Colon (tissue), 2 donors: ENCODE data around the gene PAF1.

Source experiments
- FAIRE-seq: peaks from 2 replicates; lab custom pipeline; 2012; peaks lifted over from hg19 to GRCh38; lab: Jason Lieb, UNC
- donor health status: control.
- donor health status: control.

Gene PAF1

GRCh38 chr19:39416152-39417120 is 25.5 kb upstream of the PAF1 start:
- no peak for FAIRE-seq

DNA sequence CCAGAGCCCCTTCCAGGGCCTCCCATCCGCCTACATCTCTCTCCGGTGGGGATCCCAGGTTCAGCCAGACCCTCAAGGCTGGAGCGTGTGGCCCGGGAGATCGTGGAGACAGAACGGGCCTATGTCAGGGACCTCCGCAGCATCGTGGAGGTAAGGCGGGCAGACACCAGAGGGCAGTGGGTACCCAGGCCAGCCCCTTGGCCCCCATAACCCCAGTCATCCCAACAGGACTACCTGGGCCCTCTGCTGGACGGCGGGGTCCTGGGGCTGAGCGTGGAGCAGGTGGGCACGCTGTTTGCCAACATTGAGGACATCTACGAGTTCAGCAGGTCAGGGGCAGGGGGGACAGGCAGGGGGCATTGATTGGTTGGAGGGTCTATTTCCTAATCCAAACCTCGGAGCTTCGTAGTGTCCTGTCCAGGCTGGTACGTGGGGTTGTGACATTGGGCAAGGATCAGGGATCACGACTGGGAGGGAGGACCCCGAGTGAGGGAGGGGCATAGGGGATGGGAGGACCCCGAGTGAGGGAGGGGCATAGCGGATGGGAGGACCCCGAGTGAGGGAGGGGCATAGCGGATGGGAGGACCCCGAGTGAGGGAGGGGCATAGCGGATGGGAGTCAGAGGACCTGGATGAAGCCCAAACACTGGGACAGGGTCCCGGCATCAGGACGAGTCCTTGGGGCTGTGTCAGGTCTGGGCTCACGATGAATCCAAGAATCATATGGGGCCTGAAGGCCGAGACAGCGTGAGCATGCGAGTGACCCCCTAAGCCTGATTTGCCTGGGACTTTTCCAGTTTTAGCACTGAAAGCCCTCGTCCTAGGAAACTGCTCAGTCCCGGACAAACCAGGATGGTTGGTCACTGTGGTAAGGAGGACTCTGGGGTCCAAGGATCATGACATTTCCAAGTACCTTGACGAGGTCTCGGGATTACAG is 24.5 kb upstream of the PAF1 start:
- no peak for FAIRE-seq

- FAIRE-seq, result no peak
Measured at GRCh38 chr19:39413911-39414608, 23.2 kb upstream of the PAF1 start.

DNA sequence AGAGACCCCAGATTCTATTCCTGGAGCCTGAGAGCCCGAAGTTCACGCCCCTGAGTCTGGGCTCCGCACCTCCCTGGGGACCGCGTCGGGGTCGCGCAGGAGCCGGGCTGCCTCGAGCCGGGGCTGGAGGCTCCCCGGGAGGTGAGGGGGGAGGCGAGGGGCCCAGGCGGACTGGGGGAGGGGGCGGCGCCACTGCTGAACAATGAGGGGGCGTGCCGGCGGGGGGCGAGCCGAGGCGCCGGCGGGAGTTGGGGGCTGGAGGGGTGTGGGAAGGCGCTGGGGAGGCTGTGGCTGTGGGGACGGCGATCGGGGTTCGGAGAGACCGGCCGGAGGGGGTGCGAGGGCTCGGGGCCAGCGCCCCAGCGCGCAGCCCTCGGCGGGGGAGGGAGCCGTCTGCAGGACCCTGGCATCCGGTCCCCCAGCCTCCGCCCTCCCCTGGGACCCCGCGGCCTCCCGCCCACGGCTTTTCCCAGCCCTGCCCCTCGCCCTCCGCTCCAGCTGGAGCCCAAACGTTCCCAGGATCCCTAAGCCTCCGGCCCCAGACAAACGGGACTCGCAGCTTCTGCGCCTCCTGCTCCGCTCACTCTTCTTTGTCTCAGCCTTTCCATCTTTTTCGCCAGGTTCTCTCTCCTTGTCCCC is 22.5 kb upstream of the PAF1 start:
- no peak for FAIRE-seq

DNA sequence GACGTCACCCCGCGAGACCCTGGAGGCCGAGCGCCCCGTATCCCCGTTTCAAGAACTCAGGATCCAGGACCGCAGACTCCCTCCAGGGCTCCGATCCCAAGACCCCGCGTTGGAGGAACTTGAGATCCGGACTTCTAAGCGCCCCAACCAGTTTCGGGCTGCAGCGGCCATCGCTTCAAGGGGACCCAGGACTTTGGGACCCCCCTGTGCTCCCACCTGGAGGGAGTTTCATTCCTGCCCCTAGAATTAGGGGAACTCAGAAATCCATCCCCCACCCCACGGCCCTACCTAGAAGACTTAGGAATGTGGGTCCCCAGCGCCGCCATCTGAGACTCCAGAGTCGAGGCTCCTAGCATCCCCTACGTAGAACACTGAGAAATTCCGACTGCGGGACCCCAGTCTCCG is 22.0 kb upstream of the PAF1 start:
- no peak for FAIRE-seq

GRCh38 chr19:39412100-39412866 is 21.4 kb upstream of the PAF1 start, which contains the start of gene PLEKHG2:
PLEKHG2 (plus strand) TSS chr19:39412669; CDS start chr19:39414087, 1,418 bp downstream.
- peak; percentile 87 for FAIRE-seq

GRCh38 chr19:39411832-39412099 is 20.9 kb upstream of the PAF1 start:
- FAIRE-seq, result no peak

- no peak for FAIRE-seq
Measured at GRCh38 chr19:39411081-39411831, 20.4 kb upstream of the PAF1 start.

- no peak for FAIRE-seq
Measured at GRCh38 chr19:39410831-39411080, 19.9 kb upstream of the PAF1 start.

DNA sequence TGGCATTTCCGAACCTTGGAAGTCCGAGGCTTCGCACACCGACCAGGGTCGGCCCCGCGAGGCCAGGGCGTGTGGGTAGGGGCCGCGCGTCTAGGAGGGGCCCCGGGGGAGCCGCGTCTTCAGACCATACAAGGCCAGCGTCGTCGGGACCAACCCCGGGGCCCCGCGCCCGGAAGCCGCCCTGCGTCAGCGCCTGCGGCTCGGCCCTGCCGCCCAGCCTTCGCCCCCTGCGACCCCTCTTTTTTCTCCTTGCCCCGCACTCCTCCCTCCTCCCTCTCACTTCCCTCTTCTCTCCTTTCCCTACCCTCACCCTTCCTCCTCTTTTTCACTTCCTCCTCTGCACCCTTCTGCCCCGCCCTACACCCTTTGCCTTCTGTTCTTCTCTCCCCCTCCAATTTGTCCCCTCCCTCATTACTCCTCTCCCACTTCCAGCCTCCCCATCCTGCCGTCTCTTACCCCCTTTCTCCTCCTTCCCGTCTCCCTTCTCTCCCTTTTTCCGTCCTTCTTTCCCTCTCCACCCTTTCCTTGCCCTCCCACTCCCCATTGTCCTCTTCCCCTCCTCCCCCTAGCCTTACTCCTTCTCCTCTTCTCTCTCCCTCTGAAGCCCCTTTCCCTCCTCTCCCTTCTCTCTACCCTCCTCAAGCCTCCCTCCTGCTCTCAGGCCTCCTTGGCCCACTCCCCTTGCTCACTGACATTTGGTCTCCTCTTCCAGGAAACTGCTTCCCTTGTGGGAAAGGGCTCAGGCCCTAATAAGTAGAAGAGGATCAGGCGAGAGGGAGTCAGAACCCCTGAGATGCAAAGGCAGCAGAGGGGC is 19.3 kb upstream of the PAF1 start:
- no peak for FAIRE-seq

DNA sequence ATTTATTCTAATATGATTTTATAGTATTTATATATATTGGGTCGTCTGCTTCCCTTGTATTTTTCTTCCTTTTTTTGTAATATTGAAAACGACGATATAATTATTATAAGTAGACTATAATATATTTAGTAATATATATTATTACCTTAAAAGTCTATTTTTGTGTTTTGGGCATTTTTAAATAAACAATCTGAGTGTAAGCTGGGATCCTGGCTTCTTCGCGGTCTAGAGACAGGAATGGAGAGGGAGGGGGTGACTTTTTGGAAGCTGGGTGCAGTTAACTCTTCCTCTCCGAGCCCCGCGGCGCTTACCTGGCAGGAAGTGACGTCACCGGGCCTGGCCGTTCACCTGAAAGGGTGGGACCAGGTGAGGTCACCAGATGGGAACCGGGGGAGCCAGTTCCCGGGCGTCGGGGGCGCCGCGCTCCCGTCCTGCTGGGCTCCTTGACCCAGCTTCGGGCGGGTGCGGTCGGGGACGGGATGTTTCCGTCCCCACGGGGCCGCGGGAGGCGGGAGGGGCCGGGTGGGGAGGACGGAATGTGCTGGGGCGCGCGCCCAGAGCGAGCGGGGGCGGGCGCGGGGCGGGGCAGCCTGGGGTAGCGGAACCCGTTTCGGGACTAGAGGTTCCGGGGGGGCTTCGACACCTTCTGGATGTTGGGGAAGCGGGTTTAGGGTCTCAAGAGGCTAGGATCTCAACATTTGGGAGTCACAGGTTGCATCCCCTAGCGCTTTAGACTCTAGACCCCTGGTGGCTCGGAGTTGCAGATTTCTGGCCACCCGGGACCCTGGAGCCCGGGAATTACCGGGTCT is 18.5 kb upstream of the PAF1 start:
- peak; percentile 69 for FAIRE-seq

GRCh38 chr19:39408392-39409207 is 17.7 kb upstream of the PAF1 start:
- no peak for FAIRE-seq

GRCh38 chr19:39407660-39408391 is 16.9 kb upstream of the PAF1 start:
- FAIRE-seq, result no peak

GRCh38 chr19:39407410-39407659 is 16.4 kb upstream of the PAF1 start:
- FAIRE-seq, result no peak

DNA sequence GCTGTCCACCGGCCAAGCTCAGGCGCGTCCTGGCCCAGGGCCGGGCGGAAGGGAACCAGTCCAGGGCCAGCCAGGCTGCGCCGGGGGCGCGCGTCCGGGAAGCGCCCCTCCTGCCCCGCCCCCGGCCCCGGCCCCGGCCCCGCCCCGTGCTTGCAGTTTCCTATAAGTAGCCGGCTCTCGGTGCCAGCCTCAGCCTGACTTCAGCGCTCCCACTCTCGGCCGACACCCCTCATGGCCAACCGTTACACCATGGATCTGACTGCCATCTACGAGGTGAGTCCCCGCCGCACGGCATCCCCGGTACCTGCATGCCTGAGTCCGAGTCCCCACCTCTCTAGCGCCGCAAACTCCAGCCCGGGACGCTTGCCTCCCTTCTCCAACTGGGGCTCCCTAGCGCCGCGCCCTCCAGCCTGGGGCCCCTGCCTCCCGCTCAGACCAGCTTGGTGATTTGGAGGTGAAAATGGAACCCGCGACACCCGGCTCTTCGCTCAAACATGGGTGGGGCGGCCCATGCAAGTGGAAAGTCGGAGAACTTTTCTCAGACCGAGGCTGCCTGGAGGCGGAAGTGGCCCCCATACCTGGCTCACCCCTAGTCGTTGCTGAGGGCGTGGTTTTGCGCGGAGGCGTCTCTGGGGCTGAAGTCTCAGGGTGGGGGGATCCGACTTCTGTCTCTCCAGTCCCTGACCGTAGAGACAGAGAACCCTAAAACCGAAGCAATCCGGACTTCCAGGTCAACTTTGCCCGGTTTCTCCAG is 15.9 kb upstream of the PAF1 start, which contains the start of gene ZFP36:
ZFP36 (plus strand) TSS at position 192 of the 754 bp plus-strand sequence; CDS start at position 250, 58 bp downstream.
- no peak for FAIRE-seq

DNA sequence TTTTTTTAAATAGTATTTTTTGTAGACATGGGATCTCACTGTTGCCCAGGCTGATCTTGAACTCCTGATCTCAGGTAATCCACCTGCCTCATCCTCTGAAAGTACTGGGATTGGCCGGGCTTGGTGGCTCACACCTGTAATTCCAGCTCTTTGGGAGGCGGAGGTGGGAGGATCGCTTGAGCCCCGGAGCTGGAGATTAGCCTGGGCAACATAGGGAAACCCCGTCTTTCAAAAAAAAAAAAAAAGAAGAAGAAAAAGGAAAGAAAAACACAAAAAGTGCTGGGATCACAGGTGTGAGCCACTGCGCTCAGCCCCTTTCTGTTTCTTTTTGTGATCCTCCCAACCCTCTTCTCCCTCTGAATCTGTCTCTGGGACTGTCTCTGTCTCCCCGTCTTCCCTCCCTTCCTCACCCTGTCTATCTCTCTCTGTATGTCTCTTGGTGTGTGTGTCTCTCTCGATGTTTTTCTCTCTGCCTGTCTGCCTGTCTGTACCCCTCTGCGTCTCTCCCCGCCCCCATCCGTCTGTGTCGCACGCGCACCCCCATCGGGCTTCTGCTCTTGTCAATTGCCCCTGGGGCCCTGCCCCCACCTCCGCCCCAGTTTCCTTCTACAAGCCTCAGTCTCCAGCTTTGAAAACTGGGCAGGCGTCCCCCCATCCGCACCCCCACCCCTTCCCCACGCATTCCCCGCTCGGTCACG is 15.2 kb upstream of the PAF1 start:
- no peak for FAIRE-seq
